Activated T-cell treated with anti-CD3 and anti-CD28 coated beads, Interleukin-2, amount 50 U/mL, for 72 hours (primary cell): ENCODE measurements around the gene PRUNE2. TPM values are rescaled to one million over a fixed set of nuclear protein-coding genes. Genes with fewer than 3 reads are reported as not detected.
"Not testable (repeated sequence)": the region's sequence is repeated elsewhere in the genome, so short reads cannot be mapped to it uniquely, and the experiment has no call there.

Experiments used
- ATAC-seq, 2 donors: fragments of 150-1000 bp; cut with Tn5 transposase; replicated peaks in 1 of 2; 2 replicates each; pipeline ENCODE4 v1.10.0; 2021; ENCODE audit warnings: moderate library complexity in 2 of 2, mild to moderate bottlenecking in 1 of 2
- DNase-seq, 2 donors: peaks; one replicate each; pipeline ENCODE4 v3.0.0; 2021 to 2022; ENCODE audit warnings: mixed read lengths in 1 of 2
- H3K27ac Mint-ChIP-seq: one replicate; pipeline ENCODE4 v1.8.0; 2022; ENCODE audit warnings: mild to moderate bottlenecking, moderate library complexity, mixed read lengths
- H3K27me3 Mint-ChIP-seq: one replicate; pipeline ENCODE4 v1.8.0; 2022; ENCODE audit warnings: low read depth, mixed read lengths
- H3K36me3 Mint-ChIP-seq, 2 donors: one replicate each; pipeline ENCODE4 v1.8.0; 2022; ENCODE audit warnings: mixed read lengths in 2 of 2, mild to moderate bottlenecking in 1 of 2; ENCODE audit not compliant: insufficient read depth in 2 of 2
- H3K4me1 Mint-ChIP-seq: one replicate; pipeline ENCODE4 v1.8.0; 2022; ENCODE audit warnings: low read depth, mixed read lengths
- H3K4me3 Mint-ChIP-seq, 2 donors: one replicate each; pipeline ENCODE4 v1.8.0; 2022; ENCODE audit warnings: mild to moderate bottlenecking in 2 of 2, mixed read lengths in 2 of 2, moderate library complexity in 2 of 2
- H3K9me3 Mint-ChIP-seq, 2 donors: one replicate each; pipeline ENCODE4 v1.8.0; 2022; ENCODE audit warnings: mixed read lengths in 2 of 2
- total RNA-seq, 2 donors: library from RNA; stranded (reverse); gene quantifications; one replicate each; pipeline ENCODE4 v1.2.3, GENCODE V29; 2022

PRUNE2 gene, protein sequence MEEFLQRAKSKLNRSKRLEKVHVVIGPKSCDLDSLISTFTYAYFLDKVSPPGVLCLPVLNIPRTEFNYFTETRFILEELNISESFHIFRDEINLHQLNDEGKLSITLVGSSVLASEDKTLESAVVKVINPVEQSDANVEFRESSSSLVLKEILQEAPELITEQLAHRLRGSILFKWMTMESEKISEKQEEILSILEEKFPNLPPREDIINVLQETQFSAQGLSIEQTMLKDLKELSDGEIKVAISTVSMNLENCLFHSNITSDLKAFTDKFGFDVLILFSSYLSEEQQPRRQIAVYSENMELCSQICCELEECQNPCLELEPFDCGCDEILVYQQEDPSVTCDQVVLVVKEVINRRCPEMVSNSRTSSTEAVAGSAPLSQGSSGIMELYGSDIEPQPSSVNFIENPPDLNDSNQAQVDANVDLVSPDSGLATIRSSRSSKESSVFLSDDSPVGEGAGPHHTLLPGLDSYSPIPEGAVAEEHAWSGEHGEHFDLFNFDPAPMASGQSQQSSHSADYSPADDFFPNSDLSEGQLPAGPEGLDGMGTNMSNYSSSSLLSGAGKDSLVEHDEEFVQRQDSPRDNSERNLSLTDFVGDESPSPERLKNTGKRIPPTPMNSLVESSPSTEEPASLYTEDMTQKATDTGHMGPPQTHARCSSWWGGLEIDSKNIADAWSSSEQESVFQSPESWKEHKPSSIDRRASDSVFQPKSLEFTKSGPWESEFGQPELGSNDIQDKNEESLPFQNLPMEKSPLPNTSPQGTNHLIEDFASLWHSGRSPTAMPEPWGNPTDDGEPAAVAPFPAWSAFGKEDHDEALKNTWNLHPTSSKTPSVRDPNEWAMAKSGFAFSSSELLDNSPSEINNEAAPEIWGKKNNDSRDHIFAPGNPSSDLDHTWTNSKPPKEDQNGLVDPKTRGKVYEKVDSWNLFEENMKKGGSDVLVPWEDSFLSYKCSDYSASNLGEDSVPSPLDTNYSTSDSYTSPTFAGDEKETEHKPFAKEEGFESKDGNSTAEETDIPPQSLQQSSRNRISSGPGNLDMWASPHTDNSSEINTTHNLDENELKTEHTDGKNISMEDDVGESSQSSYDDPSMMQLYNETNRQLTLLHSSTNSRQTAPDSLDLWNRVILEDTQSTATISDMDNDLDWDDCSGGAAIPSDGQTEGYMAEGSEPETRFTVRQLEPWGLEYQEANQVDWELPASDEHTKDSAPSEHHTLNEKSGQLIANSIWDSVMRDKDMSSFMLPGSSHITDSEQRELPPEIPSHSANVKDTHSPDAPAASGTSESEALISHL (N-terminal part only)
- total RNA-seq = 1 to 10 TPM in 1 of 2 donors, under 1 TPM in 1; 0.69 to 1.5 TPM

DNA sequence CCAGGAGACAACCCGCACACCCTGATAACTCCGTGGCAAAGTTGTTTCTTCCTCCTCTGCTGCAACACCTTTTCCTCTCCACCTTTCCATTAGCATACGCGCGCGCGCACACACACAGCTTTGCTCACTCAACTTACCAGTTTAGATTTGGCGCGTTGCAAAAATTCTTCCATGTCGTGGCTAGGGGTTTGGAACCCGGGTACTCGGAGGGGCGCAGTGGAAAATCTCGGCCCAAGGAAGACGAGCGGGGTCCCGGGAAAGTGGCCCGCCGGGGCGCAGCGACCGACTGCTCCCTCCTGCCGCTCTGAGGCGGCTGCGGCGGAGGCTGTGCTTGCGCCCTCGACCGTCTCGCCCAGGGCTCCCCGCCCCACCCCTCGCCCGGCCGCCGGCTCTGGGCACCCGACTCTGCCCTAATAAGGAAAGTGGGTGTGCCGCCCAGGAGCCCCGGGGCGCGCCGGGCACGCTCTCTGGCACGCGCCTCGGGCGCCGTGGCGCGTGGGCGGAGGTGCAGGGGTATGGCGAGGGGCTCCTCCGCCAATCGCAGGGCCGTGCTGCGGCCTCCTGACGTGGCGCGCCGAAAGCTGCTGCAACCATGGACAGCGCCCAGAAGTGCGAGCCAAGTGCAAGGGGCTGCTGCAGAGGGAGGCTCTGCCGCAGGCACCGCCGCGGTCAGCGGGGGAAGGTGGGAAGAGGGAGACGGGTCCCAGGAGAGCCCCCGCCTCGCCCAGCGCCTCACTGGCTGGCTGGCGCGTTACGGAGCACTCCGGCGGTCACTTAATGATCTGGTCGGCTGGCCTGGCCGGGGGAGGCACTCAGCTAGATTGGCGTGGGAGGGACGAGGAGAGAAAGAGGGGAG is at the start of gene PRUNE2:
PRUNE2 (minus strand) TSS at position 324 of the 856 bp plus-strand sequence; CDS start at position 173, 151 bp downstream.
- no peaks in the 10 kb centered on the region for H3K36me3 Mint-ChIP-seq
- peaks cover 70% of the 10 kb centered on the region for H3K27me3 Mint-ChIP-seq
- no peak within 1 kb of the TSS for H3K27ac Mint-ChIP-seq
- H3K4me3 Mint-ChIP-seq = peak within 1 kb of the TSS in 1 of 2 donors; percentile 64
- no peaks in the 10 kb centered on the region for H3K9me3 Mint-ChIP-seq
- DNase-seq (peak; percentile 21 to 23), ATAC-seq (peak; percentile 64 to 70)
- H3K4me1 Mint-ChIP-seq = no peaks in the 10 kb centered on the region

DNA sequence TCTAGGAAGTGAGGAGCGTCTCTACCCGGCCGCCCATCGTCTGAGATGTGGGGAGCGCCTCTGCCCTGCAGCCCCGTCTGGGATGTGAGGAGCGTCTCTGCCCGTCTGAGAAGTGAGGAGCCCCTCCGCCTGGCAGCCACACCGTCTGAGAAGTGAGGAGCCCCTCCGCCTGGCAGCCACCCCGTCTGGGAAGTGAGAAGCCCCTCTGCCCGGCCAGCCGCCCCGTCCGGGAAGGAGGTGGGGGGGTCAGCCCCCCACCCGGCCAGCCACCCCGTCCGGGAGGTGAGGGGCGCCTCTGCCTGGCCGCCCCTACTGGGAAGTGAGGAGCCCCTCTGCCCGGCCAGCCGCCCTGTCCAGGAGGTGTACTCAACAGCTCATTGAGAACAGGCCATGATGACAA is 49.5 kb upstream of the PRUNE2 start:
- H3K27me3 Mint-ChIP-seq, H3K4me3 Mint-ChIP-seq, H3K9me3 Mint-ChIP-seq, ATAC-seq, H3K27ac Mint-ChIP-seq, H3K4me1 Mint-ChIP-seq, H3K36me3 Mint-ChIP-seq, DNase-seq: not testable (repeated sequence)

DNA sequence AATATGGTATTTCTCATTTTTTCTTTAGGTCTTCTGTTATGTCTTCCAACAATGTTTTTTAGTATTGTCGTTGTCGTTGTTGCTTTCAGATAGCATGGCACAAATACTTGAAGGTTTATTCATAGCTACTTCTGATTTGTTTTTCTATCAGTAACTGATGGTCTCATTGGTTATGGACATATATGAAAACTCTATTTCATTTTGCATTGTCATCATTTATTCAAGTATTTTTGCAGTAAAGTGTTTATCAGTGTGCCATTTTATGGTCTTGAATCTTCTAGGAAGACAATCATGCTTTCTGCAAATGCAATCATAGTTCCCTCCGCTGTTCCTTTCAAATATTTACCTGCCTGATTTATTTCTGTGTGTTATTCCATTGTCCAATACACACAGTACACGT is 44.0 kb upstream of the PRUNE2 start:
- DNase-seq (no peak), ATAC-seq (no peak)
- Mint-ChIP-seq H3K4me1 (no peaks in the 10 kb centered on the region), H3K27me3 (peaks cover 9% of the 10 kb centered on the region), H3K36me3 (no peaks in the 10 kb centered on the region), H3K4me3 (no peak overlapping the region), H3K27ac (no peak overlapping the region), H3K9me3 (peaks cover 0 to 2% of the 10 kb centered on the region in 2 donors)

DNA sequence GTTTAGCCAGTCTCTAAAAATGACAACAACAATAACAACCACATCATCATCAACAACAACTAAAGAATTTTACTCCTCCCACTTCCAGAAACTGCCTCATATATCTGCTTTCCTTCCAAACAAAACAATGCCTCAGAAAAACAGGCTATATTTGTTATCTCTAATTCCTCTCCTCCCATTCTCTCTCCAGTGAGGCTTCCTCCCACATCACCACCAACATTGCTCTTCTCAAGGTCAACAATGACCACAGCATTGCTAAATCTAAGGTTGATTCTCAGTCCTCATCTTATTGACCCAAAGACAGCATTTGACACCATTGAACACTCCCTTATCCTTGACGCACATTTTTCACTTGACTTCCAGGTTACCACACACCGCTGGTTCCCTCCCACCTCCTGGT is 38.1 kb upstream of the PRUNE2 start:
- no peaks in the 10 kb centered on the region for H3K4me1 Mint-ChIP-seq
- DNase-seq = no peak
- ATAC-seq = no peak
- H3K36me3 Mint-ChIP-seq = no peaks in the 10 kb centered on the region
- no peaks in the 10 kb centered on the region for H3K27me3 Mint-ChIP-seq
- H3K9me3 Mint-ChIP-seq = no peaks in the 10 kb centered on the region
- H3K4me3 Mint-ChIP-seq = no peak overlapping the region
- H3K27ac Mint-ChIP-seq = no peak overlapping the region

DNA sequence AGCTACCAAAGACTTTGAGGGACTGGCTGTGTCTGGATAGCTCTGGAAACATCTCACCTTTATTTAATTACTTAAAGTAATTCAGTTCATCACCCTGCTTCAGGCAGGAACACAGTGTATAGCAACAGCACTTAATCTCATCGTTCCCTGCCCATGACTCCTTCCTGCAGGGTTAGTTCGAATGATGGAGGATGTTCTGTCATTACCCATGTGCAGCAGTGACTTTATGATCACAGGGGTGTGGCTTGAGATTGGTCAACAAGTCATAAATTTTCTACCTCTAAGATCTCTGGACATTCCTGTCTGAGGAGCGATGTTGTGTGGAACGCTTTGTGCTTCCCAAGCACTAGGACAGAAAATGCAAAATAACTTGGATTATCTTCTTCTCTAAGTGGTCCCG is 37.1 kb upstream of the PRUNE2 start:
- H3K4me3 Mint-ChIP-seq = no peak overlapping the region
- ATAC-seq (no peak), DNase-seq (no peak)
- H3K27me3 Mint-ChIP-seq = no peaks in the 10 kb centered on the region
- H3K36me3 Mint-ChIP-seq = no peaks in the 10 kb centered on the region
- H3K9me3 Mint-ChIP-seq = no peaks in the 10 kb centered on the region
- H3K27ac Mint-ChIP-seq = no peak overlapping the region
- H3K4me1 Mint-ChIP-seq = no peaks in the 10 kb centered on the region

DNA sequence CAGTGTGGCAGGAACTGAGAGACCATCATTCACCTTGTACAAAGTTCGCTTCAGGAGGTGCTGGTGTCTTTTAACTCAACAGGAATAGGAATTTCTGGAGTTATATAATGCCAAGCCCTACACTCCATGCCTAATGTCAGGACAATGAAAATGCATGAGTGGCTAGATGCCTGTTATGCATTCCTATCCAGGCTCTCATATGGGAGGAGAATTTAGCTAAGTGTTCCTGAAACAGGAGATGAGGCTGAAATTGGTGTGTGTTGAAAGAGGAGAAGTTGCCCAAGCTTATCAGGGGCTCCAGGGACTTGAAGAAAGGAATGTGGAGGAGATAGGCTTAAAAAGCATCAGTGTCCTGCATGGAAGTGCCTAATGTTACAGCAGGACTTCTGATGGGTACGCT is 26.8 kb upstream of the PRUNE2 start:
- DNase-seq = no peak
- H3K9me3 Mint-ChIP-seq = no peaks in the 10 kb centered on the region
- H3K4me3 Mint-ChIP-seq = no peak overlapping the region

DNA sequence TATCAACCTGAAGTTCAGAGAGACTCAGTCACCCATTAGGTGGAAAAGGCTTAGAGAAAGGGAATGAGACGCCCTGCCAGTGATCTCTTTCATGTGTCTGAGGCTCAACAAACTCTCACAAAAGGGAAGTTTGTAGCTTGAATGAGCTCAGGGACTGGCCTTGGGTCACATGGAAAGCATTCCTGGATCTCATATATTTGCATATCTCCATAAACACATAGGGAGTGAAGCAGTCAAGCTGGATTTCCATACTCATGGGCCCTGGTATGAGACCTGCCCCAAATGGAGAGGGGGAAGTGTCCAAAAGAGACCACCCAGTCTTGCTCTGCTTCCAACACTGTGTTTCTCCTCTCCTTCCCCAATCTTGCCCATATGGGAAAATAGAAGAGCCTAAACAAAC is 26.4 kb upstream of the PRUNE2 start:
- Mint-ChIP-seq H3K4me1 (no peaks in the 10 kb centered on the region), H3K36me3 (peaks cover 0 to 1% of the 10 kb centered on the region in 2 donors), H3K27ac (no peak overlapping the region), H3K27me3 (no peaks in the 10 kb centered on the region), H3K4me3 (no peak overlapping the region), H3K9me3 (no peaks in the 10 kb centered on the region)
- ATAC-seq (no peak), DNase-seq (no peak)

More for the DNA sequence above, 26.8 kb upstream of the PRUNE2 start:
- Mint-ChIP-seq H3K27ac (no peak overlapping the region), H3K4me1 (no peaks in the 10 kb centered on the region), H3K27me3 (no peaks in the 10 kb centered on the region), H3K36me3 (peaks cover 0 to 1% of the 10 kb centered on the region in 2 donors)
- no peak for ATAC-seq

DNA sequence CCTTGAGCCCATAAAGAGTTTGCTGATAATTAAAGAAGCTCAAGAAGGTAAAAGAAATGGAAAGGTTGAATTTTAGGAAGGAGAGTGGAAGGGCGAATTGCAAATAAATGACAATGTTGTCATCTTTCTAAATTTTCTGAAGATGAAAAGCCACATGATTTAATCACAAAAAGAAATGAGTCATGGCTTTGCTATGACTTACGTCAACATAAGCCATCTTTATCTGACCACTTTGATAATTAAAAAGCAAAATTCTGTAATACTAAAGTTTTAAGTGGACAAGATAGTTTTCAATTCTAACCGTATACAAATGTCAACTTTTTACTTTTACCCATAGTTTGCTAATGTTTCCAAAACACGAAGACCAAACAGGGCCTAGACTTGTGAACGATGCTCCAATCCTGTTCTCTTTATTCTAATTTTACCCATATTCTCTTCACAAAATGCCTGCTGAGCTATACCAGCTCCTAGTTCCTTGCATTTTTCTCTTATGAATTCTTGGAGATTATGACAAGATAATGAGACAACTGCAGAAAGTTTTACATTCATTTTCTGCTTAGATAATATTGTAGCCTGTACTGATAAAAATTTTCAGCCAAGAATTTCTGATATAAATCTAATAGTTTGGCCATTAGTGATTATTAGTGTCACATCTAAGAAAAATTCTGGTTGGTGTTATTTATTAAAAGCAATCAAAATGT is 21.8 kb upstream of the PRUNE2 start:
- no peak for DNase-seq
- ATAC-seq = no peak
- Mint-ChIP-seq H3K27me3 (no peaks in the 10 kb centered on the region), H3K9me3 (peaks cover 3% of the 10 kb centered on the region in 2 donors), H3K4me3 (no peak overlapping the region), H3K36me3 (no peaks in the 10 kb centered on the region), H3K4me1 (no peaks in the 10 kb centered on the region), H3K27ac (no peak overlapping the region)

DNA sequence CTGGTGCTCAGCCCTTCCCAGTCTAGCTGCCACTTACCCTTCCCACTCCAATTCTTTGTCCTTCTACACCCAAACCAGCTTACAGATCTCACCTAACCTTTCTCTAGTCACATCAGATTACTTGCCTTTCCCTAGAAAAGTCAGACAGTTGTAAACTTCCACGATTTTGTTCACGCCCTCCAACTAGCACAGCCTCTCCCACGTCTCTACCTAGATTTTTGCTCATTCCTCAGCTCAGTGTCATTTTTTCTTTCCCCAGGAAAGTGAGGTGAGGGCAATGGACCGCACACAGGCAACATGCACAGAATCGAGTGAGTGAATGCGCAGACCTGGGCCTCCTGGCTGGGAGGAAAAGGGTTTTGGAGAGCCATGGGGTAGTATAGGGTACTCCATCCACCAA is 20.9 kb upstream of the PRUNE2 start:
- H3K27me3 Mint-ChIP-seq = no peaks in the 10 kb centered on the region
- DNase-seq = no peak
- no peak overlapping the region for H3K27ac Mint-ChIP-seq
- no peaks in the 10 kb centered on the region for H3K4me1 Mint-ChIP-seq
- no peak for ATAC-seq
- no peaks in the 10 kb centered on the region for H3K36me3 Mint-ChIP-seq
- no peak overlapping the region for H3K4me3 Mint-ChIP-seq
- peaks cover 3% of the 10 kb centered on the region in 2 donors for H3K9me3 Mint-ChIP-seq

DNA sequence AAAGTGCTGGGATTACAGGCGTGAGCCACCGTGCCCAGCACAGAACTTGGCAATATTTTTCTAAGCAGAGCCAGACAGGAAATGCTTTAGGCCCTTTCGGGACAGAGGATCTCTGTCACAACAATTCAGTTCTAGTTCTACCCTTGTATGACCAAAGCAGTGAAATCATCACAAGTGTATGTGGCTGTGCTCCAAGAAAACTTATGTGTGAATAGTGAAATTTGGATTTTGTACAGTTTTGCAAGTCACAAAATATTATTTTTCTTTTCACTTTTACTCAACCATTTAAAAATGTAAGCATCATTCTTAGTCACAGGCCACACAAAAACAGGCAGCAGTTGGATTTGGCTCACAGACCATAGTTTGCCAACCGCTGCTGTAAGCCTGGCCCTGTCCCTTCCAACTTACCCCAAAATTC is 20.4 kb upstream of the PRUNE2 start:
- DNase-seq (no peak), ATAC-seq (no peak)
- H3K36me3 Mint-ChIP-seq = no peaks in the 10 kb centered on the region
- no peak overlapping the region for H3K27ac Mint-ChIP-seq
- H3K27me3 Mint-ChIP-seq = no peaks in the 10 kb centered on the region
- H3K4me3 Mint-ChIP-seq = no peak overlapping the region
- H3K9me3 Mint-ChIP-seq = peaks cover 3% of the 10 kb centered on the region in 2 donors
- H3K4me1 Mint-ChIP-seq = no peaks in the 10 kb centered on the region

DNA sequence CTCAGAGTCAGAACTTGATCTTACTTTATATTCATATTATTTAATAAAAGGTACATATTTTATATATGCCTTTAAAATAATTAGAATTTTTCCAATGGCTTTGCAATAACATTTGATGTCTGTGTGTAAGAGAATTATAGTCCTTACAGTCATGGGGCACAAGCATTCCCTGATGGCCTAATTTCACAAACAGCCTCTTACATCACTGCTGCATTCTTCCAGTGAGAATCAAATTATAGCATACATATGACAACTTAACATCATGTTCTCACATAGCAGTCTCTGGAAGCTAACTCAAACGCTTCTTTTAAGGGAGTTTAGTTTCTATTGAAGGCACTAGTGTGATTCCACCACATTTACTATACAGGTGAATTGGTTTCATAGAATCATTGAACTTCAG is 15.3 kb upstream of the PRUNE2 start:
- no peak overlapping the region for H3K27ac Mint-ChIP-seq
- H3K4me1 Mint-ChIP-seq = no peaks in the 10 kb centered on the region
- H3K9me3 Mint-ChIP-seq = peaks cover 3 to 4% of the 10 kb centered on the region in 2 donors
- no peaks in the 10 kb centered on the region for H3K36me3 Mint-ChIP-seq
- ATAC-seq = no peak
- no peak for DNase-seq
- peaks cover 6% of the 10 kb centered on the region for H3K27me3 Mint-ChIP-seq
- no peak overlapping the region for H3K4me3 Mint-ChIP-seq

DNA sequence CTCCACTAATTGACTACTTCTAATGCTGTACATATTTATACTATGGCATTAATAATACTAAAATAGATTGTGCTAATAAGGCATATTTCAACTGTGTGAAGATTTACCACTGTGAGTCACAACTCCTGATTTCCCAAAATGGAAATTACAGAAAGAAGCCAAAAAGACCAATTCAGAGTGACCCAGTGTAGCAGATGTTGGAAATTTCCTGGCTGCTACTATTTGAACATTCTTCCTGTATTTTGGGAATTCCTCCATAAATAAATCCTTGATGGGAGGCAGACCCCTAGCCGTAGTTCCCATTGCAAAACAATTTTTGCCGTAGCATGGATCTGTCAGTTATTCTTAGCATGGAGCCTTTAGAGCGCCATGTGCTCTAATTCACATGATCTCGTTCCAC is 11.4 kb upstream of the PRUNE2 start:
- no peaks in the 10 kb centered on the region for H3K36me3 Mint-ChIP-seq
- ATAC-seq = no peak
- H3K27me3 Mint-ChIP-seq = peaks cover 11% of the 10 kb centered on the region
- peaks cover 0 to 2% of the 10 kb centered on the region in 2 donors for H3K9me3 Mint-ChIP-seq
- H3K4me1 Mint-ChIP-seq = no peaks in the 10 kb centered on the region
- DNase-seq = no peak
- no peak overlapping the region for H3K4me3 Mint-ChIP-seq
- no peak overlapping the region for H3K27ac Mint-ChIP-seq
